ENCODE measurements around the gene CEACAM1. TPM values are rescaled to one million over a fixed set of nuclear protein-coding genes. Genes with fewer than 3 reads are reported as not detected.

The CEACAM1 gene
- total and polyA plus RNA-seq, 2 experiments from 2014 or later: 0.63 to 3.0 TPM

DNA sequence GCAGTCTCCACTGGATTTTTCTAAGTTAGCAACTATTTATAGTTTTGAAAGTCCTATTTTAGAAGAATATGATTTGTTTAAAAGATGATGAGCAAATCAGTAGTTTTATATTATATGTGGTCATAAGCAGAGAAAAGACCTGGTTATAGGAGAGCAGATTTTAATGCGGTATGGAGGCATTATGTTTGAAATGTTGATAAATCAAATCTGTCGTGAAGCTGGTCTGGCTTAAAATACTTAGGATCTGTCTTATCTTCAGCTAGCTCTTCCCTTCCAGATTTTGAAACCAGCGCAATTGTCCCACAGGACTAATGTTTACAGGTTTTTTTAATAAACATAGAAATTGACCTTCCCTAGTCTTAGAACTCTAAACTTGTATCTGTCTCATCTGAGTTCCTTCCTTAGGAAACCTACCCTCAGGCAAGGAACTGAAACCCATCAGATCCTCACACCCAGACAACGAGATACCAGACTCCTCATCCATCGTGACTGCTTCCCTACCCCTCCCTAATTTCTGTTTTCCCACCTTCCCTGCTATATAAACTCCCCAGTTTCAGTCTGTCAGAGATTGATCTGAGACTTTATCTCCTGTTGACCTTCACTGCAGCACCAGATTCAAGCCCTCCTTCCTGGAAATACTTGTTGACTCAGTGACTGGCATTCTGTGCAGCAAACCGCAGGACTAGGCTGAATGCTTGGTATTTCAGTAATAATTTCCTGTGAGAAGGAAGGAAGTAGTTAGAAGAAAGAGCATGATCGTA is 47.8 kb downstream of the CEACAM1 start (continued):
- no peak for TF ChIP-seq ZNF462 (CRISPR knock-in tag; IDR thresholded peaks at IDR 0.05)
- no peak for TF ChIP-seq NANOG (IDR thresholded peaks at IDR 0.05; ENCODE audit: borderline replicate concordance)

DNA sequence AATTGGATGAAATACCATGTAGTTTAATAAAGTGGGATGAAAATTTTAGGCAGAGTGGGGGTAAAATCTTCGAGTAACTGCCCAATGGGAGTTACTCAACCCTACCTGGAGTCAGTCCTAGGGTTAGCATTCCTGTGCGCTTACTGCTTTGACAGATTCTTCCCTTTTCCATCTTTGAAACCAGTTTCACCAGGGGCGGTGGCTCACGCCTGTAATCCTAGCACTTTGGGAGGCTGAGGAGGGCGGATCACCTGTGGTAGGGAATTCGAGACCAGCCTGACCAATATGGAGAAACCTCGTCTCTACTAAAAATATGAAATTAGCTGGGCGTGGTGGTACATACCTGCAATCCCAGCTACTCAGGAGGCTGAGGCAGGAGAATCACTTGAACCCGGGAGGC is 48.5 kb downstream of the CEACAM1 start:
- Histone ChIP-seq H3K27ac (ENCODE audit: low read depth) (no peak overlapping the region), H3K4me3 (no peak overlapping the region), H3K27me3 (ENCODE audit: insufficient read depth) (no peaks in the 10 kb centered on the region), H3K4me1 (ENCODE audit: insufficient read depth) (peaks cover 35% of the 10 kb centered on the region), H3K36me3 (ENCODE audit: insufficient read depth) (no peaks in the 10 kb centered on the region), H3K9me2 (ENCODE audit: insufficient read depth) (no peaks in the 10 kb centered on the region), H2AFZ (no peak overlapping the region), H3F3A (replicated peaks; ENCODE audit: low read depth) (peaks cover 10% of the 10 kb centered on the region), H3K79me2 (replicated peaks; ENCODE audit: insufficient read depth) (no peaks in the 10 kb centered on the region), H3K4me2 (no peak overlapping the region), H4K20me1 (replicated peaks; ENCODE audit: insufficient read depth) (no peaks in the 10 kb centered on the region)
- H3K9me3 Mint-ChIP-seq: peaks cover 2% of the 10 kb centered on the region; the same call in 1 of the 3 replicates
- H3K27me3 Mint-ChIP-seq (ENCODE audit: insufficient read depth, low read depth, poor library complexity): peaks cover 6% of the 10 kb centered on the region
- peaks cover 3% of the 10 kb centered on the region for H3K36me3 Mint-ChIP-seq (ENCODE audit: low read depth)
- ATAC-seq: no peak
- H3K4me3 Mint-ChIP-seq: no peak overlapping the region
- H3K4me1 Mint-ChIP-seq: peaks cover 24% of the 10 kb centered on the region
- no peak for DNase-seq (ENCODE audit: low spot score)
- no peak overlapping the region for H3K27ac Mint-ChIP-seq
- TF ChIP-seq ZNF114 (CRISPR knock-in tag; IDR thresholded peaks at IDR 0.05): no peak
- TF ChIP-seq EZH2 (IDR thresholded peaks at IDR 0.05; ENCODE audit: low read depth, unreplicated experiment): no peak
- TF ChIP-seq STAT1 (IDR thresholded peaks at IDR 0.05; ENCODE audit: unreplicated experiment): no peak
- no peak for TF ChIP-seq REST (IDR thresholded peaks at IDR 0.05; ENCODE audit: unreplicated experiment)
- TF ChIP-seq POLR2AphosphoS5 (IDR thresholded peaks at IDR 0.05; ENCODE audit: low read depth): no peak

Data from GM23338 (cell line).